T-helper 2 cell (primary cell): ENCODE results near the gene FAM227B.
"Not testable (repeated sequence)": the region's sequence is repeated elsewhere in the genome, so short reads cannot be mapped to it uniquely, and the experiment has no call there.

Experiments used
- DNase-seq, 5 experiments: peaks; one replicate each; pipeline versions ENCODE4 v3.0.0 to v3.0.0-alpha.2; 2012 to 2022

The FAM227B gene

DNA sequence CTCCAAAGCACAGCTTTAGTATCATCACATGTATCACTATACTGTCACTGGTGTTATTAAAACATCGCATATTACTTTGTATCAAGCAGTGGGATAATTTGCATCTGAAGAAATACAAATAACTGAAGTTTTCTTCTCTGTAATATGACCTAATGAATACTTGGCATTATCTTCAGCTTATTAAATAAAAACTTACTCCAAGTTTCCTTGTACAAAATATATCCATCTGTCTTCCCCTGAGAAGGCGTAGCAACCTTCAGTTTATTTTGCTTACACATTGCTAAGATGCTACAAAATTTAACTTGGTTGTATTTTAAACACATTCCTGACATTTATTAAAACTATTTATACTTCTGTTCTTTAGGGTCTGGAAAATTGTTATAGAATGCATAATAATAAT is 183.9 kb downstream of the FAM227B start:
- DNase-seq = no peak

DNA sequence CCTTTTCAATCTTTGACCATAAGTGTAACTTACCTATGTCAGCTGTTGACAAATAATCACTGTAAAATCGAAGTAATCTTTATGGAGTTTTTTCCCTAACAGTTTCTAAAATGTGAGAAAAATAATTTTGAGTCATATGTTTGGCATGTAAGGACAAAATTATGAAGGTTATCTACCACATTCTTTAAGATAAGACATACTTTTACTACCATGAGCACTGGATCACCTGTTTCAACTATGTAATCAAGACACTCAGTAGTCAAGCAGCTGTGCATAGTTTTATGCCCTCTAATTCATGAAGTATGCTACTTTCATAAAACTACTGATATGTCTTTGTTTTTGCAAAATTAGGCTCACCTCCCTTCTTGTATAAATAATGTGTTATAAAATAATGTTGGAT is 185.4 kb downstream of the FAM227B start:
- no peak for DNase-seq

GRCh38 chr15:49430046-49430445 is 190.6 kb downstream of the FAM227B start:
- DNase-seq = peak in 1 of 5 experiments; percentile 4

DNA sequence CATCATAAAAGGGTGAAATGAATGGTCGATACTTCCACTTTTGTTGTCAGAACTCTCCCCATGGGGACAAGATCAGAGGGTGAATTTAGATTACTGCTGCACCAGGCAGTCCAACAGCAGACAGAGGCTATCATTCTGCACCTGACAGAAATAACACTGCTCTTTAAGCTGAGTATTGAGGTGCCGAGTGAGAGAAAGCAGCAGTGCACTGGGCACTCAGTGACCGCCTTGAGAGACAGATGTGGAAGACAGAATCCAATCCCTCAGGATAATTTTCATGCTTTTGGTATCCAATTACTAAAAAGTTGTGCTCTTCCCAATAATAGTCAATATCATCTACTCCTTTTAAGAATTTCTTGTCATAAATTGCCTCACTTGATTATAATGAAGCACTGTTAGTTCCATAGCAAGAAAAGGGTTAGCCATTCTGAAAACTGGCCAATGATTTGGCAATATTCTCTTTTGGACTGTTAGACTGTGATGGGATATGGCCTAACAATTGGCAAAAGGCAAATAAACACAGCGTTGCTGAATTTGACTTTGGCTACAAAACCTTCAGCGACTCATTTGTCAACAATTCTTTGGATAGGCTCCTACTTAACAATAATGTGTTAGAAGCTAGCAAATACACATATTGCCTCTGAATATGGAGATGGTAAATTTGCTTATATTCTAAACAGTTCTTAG is 192.1 kb downstream of the FAM227B start:
- DNase-seq = no peak

DNA sequence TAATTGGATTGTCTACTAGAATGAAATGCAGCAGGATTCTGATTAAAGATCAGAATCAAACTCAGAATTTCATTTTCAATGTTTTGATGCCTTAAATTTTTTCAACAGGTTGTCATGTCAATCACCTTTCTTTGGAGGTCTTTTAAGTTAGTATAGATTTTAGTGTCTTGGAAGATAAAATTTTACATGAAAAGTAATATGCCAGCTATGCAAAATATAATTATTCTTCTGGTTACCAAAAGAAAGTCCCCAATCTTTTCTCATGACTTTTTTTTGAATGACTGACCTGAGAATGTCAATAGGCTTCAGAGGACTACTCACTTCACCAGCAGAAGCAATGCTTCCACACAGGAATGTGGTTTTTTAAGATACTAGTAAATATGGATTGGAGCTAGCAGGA is 193.2 kb downstream of the FAM227B start:
- DNase-seq = no peak

GRCh38 chr15:49424954-49425353 is 195.7 kb downstream of the FAM227B start:
- no peak for DNase-seq

- DNase-seq = no peak
These were observed 196.6 kb downstream of the FAM227B start for GRCh38 chr15:49423901-49424550.

DNA sequence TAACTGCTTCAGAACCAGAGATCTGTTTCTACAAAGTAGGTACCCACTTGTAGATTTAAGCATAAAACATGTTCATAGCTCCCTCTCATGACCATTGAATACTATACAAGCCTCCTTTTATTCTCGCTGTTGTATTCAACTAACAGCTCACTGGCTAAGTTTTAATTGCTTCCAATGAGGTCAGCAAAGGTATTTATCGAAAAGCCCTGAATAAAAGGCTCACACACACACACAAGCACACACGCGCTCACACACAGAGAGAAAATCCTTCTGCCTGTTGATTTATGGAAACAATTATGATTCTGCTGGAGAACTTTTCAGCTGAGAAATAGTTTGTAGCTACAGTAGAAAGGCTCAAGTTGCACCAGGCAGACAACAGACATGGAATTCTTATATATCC is 197.6 kb downstream of the FAM227B start, which contains the start of gene FGF7:
Gene FGF7 (plus strand): TSS at position 222 of the 400 bp plus-strand sequence. CDS start 1,056 bp downstream, outside the sequence.
- no peak for DNase-seq

DNA sequence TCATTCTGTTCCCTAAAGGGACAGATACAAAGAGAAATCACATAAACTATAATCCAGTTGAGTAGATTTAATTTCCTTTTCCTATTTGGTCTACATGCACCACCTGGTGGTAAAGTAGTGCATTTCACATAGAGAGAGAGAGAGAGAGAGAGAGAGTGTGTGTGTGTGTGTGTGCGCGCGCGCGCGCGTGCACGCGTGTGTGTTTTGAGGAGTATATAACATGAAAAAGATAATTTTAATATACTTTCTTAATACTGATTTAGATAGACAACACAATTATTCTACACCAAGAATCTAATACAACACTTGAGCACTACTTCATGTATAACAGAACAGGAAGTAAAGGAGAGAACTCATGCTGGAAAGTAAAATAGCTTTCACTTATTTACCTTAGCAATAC is 198.6 kb downstream of the FAM227B start:
- DNase-seq = peak in 2 of 5 experiments; percentile 22 to 72

GRCh38 chr15:49418811-49419210 is 201.8 kb downstream of the FAM227B start:
- no peak for DNase-seq

GRCh38 chr15:49415638-49416037 is 205.0 kb downstream of the FAM227B start:
- no peak for DNase-seq

DNA sequence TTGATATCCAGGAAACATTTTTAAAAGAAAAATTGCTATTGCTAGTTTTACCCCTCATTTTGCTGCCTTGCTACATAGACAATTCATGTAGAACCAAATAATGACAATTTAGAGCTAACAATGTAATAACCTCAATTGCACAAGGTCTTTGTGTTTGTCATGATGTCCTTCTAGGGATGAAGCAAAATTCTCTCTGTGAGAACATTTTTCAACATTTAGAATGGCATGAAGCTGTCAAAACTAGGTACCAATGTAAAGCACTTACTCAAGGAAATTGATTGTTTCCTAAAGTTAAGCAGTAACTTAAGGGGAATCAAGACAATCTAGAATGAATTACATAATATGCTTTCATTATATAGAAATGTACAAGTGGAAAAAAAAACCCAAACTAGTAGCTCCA is 205.5 kb downstream of the FAM227B start:
- DNase-seq = no peak

DNA sequence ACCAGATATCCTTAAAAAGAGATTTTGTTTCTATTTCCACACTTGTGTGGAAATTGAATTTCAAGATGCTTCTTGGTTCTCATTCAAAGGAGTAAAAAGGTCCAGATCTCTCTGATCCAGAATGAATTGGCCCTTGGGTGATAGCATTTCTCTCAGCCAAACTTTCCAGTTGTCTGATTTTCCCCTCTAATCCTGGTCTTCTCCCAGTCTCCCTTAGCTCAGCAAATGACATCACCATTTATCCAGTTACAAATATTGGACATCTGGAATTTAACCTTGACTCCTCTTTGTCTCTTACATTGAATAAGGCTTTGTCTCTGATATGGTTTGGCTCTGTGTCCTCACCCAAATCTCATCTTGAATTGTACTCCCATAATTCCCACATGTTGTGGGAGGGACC is 207.8 kb downstream of the FAM227B start:
- no peak for DNase-seq

DNA sequence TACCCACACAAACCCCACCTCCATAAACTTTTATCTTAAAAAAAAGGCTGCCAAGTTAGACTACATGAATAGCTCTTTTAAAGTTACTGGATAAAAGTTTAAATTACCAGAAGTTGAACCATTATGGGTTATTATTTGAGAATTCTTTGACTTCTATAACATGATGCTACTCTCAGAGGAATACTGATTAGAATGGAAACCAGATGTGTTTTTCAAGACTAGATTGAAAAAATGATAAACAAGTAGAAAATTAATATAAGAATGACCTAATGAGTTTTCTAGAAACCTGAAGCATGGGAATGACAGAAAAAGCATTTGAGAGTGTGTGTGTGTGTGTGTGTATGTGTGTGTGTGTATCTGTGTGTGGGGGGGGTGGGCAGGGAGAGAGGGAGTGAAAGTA is 210.0 kb downstream of the FAM227B start:
- no peak for DNase-seq

- no peak for DNase-seq
These were observed 214.1 kb downstream of the FAM227B start for GRCh38 chr15:49406352-49407118.

DNA sequence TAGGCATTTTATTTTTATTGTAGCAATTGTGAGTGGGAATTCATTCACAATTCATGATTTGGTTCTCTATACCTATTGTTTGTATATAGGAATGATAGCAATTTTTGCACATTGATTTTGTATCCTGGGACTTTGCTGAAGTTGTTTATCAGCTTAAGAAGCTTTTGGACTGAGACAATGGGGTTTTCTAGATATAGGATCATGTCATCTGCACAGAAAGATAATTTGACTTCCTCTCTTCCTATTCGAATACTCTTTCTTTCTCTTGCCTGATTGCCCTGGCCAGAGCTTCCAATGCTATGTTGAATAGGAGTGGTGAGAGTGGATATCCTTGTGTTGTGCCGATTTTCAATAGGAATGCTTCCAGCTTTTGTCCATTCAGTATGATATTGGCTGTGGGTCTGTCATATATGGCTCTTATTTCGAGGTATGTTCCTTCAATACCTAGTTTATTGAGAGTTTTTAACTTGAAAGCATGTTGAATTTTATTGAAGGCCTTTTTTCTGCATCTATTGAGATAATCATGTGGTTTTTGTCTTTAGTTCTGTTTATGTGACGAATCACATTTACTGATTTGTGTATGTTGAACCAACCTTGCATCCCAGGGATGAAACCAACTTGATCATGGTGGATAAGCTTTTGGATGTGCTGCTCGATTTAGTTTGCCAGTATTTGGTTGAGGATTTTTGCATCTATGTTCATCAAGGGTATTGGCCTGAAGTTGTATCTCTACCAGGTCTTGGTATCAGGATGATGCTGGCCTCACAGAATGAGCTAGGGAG is 217.9 kb downstream of the FAM227B start:
- not testable (repeated sequence) for DNase-seq

DNA sequence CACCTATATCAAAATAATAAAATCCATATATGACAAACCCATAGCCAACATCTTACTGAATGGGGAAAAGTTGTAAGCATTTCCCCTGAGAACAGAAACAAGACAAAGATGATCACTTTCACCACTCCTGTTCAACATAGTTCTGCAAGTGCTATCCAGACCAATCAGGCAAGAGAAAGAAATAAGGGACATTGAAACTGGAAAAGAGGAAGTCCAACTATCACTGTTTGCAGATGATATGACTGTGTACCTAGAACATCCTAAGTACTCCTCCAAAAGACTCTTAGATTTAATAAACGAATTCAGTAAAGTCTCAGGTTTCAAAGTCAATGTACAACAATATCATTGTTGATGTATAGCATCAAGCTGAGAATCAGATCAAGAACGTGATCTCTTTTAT is 233.1 kb downstream of the FAM227B start:
- no peak for DNase-seq

GRCh38 chr15:49383266-49383665 is 237.4 kb downstream of the FAM227B start:
- no peak for DNase-seq

DNA sequence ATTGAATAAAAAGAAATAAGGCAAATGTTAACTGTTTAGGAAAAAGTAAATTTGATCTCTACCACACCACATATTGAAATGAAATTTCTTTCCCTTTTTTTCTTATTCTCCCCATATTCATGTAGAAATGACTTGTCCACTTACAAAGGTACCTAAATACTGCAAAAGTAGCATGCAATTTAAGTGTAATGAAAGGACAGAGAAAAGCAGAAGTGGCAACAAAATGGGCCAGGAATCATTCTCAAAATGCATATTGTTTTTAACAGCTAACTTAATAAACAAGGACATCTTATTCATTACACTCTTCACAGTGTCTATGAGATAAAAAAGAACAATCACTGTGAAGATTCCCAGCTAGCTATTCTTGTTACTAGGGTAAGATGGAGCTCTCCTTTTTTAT is 238.2 kb downstream of the FAM227B start:
- no peak for DNase-seq

DNA sequence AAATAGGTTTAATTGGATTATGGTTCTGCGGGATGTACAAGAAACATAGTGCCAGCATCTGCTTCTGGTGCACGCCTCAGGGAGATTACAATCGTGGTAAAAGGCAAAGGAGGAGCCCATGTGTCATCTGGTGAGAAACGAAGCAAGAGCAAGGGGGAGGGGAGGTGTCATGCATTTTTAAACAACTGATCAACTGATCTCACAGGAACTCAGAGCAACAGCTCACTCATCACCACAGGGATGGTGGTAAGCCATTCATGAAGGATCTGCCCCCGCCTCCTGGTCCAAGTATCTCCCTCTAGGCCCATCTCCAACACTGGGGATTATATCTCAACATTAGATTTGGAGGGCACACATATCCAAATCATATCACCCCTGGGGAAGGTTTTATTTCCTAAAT is 239.7 kb downstream of the FAM227B start:
- no peak for DNase-seq

GRCh38 chr15:49379996-49380395 is 240.6 kb downstream of the FAM227B start:
- DNase-seq = no peak

DNA sequence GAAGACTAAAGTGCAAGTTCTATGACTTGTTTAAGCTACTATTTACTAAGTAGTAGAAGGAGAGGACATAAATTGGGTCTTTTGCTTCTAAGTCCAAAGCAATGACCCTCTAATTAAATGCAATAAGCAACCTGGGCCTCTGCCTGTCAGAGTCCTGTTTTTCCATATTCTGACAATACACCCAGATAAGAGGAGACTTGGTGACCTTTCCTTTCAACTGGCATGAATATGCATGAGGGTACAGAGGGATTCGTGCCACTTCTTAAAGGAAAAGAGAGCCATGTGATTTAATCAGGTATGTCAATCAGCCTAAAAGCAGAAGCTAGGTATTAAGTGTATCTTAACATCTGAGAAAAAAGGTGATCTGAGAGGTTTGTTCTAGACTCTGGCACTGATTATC is 248.3 kb downstream of the FAM227B start:
- no peak for DNase-seq

DNA sequence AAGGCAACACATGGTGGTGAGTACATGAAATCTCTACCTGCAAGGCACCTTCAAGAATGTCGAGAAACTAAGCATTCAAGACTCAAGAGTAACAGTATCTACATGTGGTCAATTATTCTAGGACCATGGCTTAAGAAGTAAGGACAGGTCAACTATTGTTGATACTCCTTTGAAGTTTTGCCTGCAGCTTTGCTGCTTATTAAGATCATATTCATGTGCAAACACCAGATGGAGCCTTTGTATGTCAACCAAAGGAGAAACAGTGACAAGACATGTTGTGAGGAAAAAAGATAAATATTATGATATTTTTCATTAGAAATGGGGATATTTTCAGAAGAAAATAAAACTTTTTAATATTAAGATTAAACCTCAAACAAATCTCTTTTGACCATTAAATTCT is 249.8 kb downstream of the FAM227B start:
- no peak for DNase-seq
